HepG2 (cell line): ENCODE measurements around the gene CRLF1. TPM values are rescaled to one million over a fixed set of nuclear protein-coding genes. Genes with fewer than 3 reads are reported as not detected.

Source experiments
- EZH2 ChIP-seq: conservative IDR thresholded peaks from 2 replicates; pipeline ENCODE4 v1.6.1; 2012; ENCODE audit warnings: mild to moderate bottlenecking, low read depth, low read length, moderate library complexity
- KLF13 ChIP-seq: sonication (generic); formaldehyde crosslinking; IDR thresholded peaks from 2 replicates; pipeline ENCODE4 v1.4.0; 2020; ENCODE audit warnings: mild to moderate bottlenecking, missing genetic modification reagents
- NR2C2 ChIP-seq: sonication (generic); formaldehyde crosslinking; IDR thresholded peaks from 2 replicates; pipeline ENCODE4 v1.4.0; 2020; ENCODE audit warnings: missing genetic modification reagents, mild to moderate bottlenecking, moderate library complexity, borderline replicate concordance
- SMARCC2 ChIP-seq: fragments of 450-650 bp; IDR thresholded peaks from 2 replicates; pipeline ENCODE4 v1.6.1; 2017; ENCODE audit warnings: antibody characterized with exemption, mild to moderate bottlenecking
- TAF15 ChIP-seq: fragments of 200-400 bp; formaldehyde crosslinking; IDR thresholded peaks from one replicate; pipeline ENCODE4 v1.6.1; 2018; ENCODE audit warnings: mild to moderate bottlenecking, low read depth, low read length; ENCODE audit not compliant: poor library complexity, severe bottlenecking
- ZNF256 ChIP-seq: sonication (generic); formaldehyde crosslinking; conservative IDR thresholded peaks from 2 replicates; pipeline ENCODE4 v1.4.0; 2020; ENCODE audit warnings: missing genetic modification reagents
- polyA plus RNA-seq, 8 experiments: library from polyadenylated mRNA; depleted of rRNA in 3 of 8; stranded (reverse) in 7 of 8; unstranded in 1 of 8; fragments of >200 nt; fragmentation: Illumina TruSeq in 4 of 8; extraction: Trizol in 4 of 8; gene quantifications; 2 replicates each; pipeline versions ENCODE4 v1.2.1 to v1.2.3, GENCODE V29; 2011 to 2016; ENCODE audit warnings: low read depth in 4 of 8, missing spikeins in 1 of 8, mixed read lengths in 1 of 8; ENCODE audit not compliant: insufficient read depth in 1 of 8
- total RNA-seq, 5 experiments: library from RNA; depleted of rRNA; stranded (reverse); fragments of >200 nt; fragmentation: Illumina TruSeq; extraction: Trizol; gene quantifications; 2 replicates each; pipeline ENCODE4 v1.2.3, GENCODE V29; 2016; ENCODE audit warnings: low read depth in 1 of 5
- TF ChIP-seq, protein P1 (sequence below): sonication (generic); IDR thresholded peaks from 2 replicates; pipeline ENCODE4 v1.6.1; 2016; ENCODE audit warnings: low read depth, borderline replicate concordance
- TF ChIP-seq, protein P2 (sequence below), 2 experiments: sonication (generic) in 1 of 2; formaldehyde crosslinking in 1 of 2; IDR thresholded peaks; 2 replicates each; pipeline versions ENCODE4 v1.5.1 to v1.6.1; 2011 to 2020; ENCODE audit warnings: borderline replicate concordance in 1 of 2, low read depth in 1 of 2, low read length in 1 of 2, mild to moderate bottlenecking in 1 of 2, missing genetic modification reagents in 1 of 2, moderate library complexity in 1 of 2
- TF ChIP-seq, protein P3 (sequence below): sonication (generic); formaldehyde crosslinking; IDR thresholded peaks from 2 replicates; pipeline ENCODE4 v1.5.0; 2020; ENCODE audit warnings: mild to moderate bottlenecking, missing genetic modification reagents
- TF ChIP-seq, protein P4 (sequence below): sonication (generic); formaldehyde crosslinking; IDR thresholded peaks from 2 replicates; pipeline ENCODE4 v1.5.1; 2020; ENCODE audit warnings: missing genetic modification reagents, mild to moderate bottlenecking, borderline replicate concordance

Gene CRLF1
- total and polyA plus RNA-seq, 2 of the 13 experiments (the other 11 are each of a cell fraction or from before 2014, with no cell fraction given) = 217 to 296 TPM

DNA sequence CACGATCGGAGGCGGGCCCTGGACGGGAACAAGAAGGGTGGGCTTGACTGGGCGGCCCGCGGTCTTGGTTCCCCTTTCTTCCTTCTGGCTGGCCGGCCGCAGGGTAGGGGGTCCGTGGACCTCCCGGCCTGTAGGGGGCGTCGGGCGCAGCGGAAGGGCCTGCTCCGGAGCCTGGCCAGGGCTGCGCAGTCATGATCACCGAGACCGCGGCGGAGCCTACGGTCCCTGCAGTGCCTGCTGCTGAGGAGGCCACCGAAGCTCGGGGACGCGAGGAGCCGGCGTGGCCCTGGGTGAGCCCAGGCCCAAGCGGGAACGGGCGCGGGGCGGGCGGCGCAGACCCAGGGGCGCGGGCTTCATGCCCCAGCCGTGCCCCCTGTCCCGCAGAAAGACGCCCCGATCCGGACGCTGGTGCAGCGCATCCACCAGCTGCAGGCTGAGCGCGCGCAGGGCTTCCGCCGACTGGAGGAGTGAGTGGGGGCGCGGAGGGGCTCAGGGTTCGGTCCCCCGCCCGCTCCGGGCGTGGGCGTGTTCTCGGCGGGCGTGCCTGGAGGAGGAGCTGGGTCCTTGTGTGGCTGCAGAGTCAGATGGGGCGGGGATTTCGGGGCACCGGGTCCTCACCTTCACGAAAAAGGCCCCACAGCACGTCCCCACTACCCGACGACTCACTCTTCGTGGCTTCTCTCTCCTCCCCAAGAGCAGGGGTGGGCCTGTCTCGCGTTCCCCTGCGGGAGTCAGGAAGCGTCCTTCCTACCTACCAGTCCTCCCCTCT, 17.8 kb downstream of the CRLF1 start, which contains the start of gene REX1BD (continued):
- TF ChIP-seq SMARCC2 = no peak
- TF ChIP-seq, protein P1, sequence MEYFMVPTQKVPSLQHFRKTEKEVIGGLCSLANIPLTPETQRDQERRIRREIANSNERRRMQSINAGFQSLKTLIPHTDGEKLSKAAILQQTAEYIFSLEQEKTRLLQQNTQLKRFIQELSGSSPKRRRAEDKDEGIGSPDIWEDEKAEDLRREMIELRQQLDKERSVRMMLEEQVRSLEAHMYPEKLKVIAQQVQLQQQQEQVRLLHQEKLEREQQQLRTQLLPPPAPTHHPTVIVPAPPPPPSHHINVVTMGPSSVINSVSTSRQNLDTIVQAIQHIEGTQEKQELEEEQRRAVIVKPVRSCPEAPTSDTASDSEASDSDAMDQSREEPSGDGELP = peak; percentile 63; the same call in 1 of the 2 replicates
- TF ChIP-seq, protein P2, sequence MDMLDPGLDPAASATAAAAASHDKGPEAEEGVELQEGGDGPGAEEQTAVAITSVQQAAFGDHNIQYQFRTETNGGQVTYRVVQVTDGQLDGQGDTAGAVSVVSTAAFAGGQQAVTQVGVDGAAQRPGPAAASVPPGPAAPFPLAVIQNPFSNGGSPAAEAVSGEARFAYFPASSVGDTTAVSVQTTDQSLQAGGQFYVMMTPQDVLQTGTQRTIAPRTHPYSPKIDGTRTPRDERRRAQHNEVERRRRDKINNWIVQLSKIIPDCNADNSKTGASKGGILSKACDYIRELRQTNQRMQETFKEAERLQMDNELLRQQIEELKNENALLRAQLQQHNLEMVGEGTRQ (IDR thresholded peaks at IDR 0.05; ENCODE audit: low read depth, low read length) = no peak
- TF ChIP-seq, protein P2 (CRISPR knock-in tag; IDR thresholded peaks at IDR 0.05; ENCODE audit: borderline replicate concordance) = no peak
- TF ChIP-seq EZH2 = no peak
- no peak for TF ChIP-seq KLF13 (CRISPR knock-in tag)
- no peak; the same call in 1 of the 2 replicates for TF ChIP-seq ZNF256 (CRISPR knock-in tag)
- TF ChIP-seq, protein P3, sequence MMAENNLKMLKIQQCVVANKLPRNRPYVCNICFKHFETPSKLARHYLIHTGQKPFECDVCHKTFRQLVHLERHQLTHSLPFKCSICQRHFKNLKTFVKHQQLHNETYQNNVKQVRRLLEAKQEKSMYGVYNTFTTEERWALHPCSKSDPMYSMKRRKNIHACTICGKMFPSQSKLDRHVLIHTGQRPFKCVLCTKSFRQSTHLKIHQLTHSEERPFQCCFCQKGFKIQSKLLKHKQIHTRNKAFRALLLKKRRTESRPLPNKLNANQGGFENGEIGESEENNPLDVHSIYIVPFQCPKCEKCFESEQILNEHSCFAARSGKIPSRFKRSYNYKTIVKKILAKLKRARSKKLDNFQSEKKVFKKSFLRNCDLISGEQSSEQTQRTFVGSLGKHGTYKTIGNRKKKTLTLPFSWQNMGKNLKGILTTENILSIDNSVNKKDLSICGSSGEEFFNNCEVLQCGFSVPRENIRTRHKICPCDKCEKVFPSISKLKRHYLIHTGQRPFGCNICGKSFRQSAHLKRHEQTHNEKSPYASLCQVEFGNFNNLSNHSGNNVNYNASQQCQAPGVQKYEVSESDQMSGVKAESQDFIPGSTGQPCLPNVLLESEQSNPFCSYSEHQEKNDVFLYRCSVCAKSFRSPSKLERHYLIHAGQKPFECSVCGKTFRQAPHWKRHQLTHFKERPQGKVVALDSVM (CRISPR knock-in tag) = no peak
- TF ChIP-seq TAF15 = no peak
- no peak for TF ChIP-seq NR2C2 (CRISPR knock-in tag)
- TF ChIP-seq, protein P4, sequence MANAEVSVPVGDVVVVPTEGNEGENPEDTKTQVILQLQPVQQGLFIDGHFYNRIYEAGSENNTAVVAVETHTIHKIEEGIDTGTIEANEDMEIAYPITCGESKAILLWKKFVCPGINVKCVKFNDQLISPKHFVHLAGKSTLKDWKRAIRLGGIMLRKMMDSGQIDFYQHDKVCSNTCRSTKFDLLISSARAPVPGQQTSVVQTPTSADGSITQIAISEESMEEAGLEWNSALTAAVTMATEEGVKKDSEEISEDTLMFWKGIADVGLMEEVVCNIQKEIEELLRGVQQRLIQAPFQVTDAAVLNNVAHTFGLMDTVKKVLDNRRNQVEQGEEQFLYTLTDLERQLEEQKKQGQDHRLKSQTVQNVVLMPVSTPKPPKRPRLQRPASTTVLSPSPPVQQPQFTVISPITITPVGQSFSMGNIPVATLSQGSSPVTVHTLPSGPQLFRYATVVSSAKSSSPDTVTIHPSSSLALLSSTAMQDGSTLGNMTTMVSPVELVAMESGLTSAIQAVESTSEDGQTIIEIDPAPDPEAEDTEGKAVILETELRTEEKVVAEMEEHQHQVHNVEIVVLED (CRISPR knock-in tag) = peak; percentile 73
- TF ChIP-seq, all 625 proteins: peak for 279
